EH (cell line): Measurements from ENCODE around the gene SH3PXD2A.
"Not testable (repeated sequence)": the region's sequence is repeated elsewhere in the genome, so short reads cannot be mapped to it uniquely, and the experiment has no call there.

Experiments used
- DNase-seq: peaks from one replicate; pipeline ENCODE4 v3.0.0-alpha.2; 2015; ENCODE audit warnings: low read depth

Gene SH3PXD2A

DNA sequence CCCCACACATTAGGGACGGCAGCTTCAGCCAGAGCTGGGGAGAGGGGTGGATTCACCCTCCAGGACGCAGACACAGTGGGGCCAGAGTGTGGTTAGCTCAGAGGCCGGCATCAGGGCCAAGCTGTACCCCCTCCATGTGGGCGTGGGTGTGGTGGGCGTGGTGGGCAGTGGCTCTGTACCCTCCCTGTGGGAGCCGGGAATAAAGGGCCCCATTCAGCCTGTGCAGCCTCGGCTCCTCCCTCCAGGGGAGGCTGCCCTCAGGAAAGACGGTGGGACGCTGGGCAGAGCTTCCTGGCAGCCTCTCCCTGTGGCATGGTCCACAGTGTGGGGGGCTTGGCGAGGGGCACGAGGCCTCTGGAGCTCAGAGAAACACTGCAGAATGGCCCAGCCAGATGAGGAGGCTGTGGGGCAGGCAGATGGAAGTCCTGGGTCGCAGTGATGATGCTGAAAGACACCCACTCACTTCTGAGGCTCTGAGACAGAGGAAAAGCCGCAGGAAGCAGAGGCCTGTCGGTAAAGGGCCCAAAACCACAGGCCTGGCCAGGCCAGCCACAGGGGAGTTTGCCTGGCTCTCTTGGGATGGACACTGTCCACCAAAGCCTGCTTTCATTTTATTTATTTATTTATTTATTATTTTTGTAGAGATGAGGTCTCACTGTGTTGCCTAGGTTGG lies 108.0 kb downstream of the SH3PXD2A start:
- no peak for DNase-seq

- no peak for DNase-seq
Measured at GRCh38 chr10:103746598-103746997, 108.8 kb downstream of the SH3PXD2A start.

- DNase-seq: peak; percentile 57
Measured at GRCh38 chr10:103745341-103746247, 109.8 kb downstream of the SH3PXD2A start.

GRCh38 chr10:103742824-103743223 lies 112.6 kb downstream of the SH3PXD2A start:
- DNase-seq: no peak

GRCh38 chr10:103740611-103741010 lies 114.8 kb downstream of the SH3PXD2A start:
- no peak for DNase-seq

DNA sequence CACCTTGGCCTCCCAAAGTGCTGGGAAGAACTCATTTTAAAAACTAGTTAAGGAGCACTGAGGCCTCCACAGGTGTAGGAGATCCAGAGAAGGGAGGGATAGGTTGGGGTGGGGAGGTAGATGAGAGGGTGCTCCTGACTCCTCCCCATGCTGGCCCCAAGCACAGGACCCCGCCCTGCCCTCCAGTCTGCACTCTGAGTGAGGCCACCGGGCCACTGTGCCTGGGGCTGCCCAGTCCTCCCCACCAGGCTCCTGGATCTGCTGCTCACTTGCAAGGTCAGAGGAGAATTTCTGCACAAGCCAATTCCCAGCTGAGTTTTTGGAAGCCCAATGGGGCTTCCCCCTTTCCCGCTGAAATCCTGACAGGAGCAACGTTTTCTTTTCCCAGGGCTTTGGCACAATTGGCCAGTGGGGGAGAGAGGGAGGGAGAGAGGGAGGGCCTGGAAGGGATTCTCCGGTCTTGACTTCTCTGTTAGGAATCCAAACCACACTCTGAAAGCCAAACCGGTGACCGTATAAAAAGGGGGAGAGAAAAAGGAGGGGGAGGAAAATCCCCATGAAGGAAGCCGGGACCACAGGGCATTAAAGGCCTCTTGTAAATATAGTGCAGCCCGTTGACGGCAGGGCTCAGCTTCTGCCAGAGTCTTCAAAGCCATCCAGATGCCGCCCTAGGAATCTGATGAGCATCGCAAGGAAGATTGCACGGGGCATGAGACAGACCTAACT lies 116.2 kb downstream of the SH3PXD2A start:
- DNase-seq: peak; percentile 99

DNA sequence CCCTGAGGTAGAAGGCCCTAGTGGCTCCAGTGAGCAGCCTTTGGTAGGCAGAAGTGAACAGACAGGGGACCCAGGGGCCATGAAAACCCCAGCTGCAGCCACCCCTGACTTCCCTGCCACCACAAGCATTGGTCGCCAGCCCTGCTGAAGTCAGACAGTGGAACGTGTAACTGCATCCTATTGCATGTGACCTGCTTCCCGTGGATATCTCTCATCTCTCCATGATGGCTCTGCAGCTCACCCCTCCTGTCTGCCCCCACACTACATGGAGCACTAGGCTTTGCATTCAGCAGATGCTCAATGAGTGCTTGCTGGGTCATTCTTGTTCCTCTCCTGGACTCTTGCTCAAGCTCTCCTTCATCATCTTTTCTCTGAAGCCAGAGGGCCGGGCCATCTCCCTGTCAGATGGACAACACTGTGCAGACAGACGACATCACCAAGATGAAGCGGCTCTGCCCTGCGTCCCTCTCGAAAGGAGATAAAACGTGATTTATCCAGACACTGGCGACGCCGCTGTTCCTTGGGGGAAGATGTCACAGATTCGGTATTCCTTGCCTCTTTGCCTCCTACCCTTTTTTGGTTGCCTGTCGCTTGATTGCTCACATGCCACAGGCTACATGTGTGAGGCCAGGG lies 117.5 kb downstream of the SH3PXD2A start:
- DNase-seq: no peak

DNA sequence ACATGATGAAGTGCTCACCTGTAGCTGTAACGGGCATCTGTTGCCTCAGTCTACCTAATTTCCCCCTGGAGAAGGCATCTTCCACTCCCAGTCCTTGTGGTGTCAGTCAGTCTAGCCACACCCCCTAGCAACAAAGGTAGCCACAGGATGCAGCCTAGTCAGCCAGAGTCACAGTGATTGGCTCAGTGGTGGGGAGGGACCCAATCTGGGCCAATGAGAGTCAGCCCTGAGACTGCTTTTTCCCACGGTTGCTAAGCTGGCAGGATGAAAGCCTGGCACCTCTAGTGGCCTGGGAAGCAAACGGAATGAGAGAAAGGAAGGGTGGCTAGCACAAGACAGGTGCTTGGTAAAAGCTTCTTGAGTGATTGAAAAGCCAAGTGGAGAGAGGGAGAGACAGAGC lies 118.6 kb downstream of the SH3PXD2A start:
- DNase-seq: peak; percentile 42

- no peak for DNase-seq
Measured at GRCh38 chr10:103736044-103736443, 119.3 kb downstream of the SH3PXD2A start.

- no peak for DNase-seq
Measured at GRCh38 chr10:103734731-103735130, 120.6 kb downstream of the SH3PXD2A start.

DNA sequence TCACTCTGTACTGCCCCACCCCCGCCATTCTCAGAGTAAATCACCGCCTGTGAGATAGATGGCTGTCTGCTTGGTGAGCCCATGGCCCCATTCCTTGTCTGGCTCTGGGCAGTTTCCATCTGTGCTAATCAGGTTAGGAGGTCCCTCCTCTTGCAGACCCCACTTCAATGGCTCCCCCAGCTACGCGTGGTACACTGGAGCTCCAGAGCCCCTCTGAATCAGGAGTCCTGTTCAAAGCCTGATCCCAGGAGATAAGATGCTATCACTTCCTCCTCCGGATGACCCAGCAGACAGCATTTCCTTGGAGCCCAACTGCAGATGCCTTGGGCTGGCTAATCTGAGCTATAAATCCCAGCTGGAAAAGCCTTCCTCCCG lies 122.3 kb downstream of the SH3PXD2A start:
- DNase-seq: peak; percentile 29

- no peak for DNase-seq
Measured at GRCh38 chr10:103732339-103733044, 122.9 kb downstream of the SH3PXD2A start.

DNA sequence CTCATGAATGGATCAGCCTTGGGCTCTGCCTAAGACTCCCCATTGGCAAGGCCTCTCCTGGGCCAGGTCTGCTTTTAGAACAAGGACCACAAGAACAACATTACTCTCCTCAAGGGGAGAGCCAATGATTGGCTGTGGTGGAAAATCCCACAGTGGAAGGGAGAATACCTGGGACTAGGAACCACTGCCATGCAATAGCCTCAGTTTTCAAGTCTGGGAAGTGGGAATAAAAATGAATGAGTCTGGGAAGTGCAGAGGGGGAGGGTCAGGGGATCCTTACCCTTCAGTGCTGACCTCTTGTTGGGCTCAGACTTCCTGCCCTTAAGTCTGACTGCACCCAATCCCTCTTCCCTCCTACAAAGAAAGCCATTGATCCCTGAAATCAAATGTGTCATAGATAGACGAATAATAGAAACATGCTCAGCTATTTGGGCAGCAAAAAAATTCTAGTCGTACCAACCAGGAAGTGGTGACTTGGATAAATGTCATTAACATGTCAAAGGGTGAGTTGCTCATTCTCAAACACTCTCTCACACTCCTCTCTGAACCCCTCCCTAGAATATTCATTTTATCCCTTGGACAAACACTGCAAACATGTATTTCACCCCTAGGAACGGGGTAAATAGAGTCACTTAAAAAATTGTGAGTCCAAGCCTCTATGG lies 123.6 kb downstream of the SH3PXD2A start:
- DNase-seq: peak; percentile 30

DNA sequence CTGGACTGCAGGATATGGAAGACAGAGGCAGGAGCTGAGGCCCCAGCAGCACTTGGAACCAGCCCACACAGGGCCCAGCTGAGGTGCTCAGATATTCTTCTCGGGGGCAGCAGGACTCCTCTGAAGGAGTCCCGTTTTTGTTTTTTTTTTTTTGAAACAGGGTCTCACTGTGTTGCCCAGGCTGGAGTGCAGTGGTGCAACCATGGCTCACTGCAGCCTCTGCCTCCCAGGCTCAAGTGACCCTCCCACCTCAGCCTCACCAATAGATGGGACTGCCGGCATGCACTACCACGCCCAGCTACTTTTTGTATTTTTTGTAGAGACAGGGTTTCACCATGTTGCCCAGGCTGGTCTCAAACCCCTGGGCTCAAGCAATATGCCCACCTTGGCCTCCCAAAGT lies 124.3 kb downstream of the SH3PXD2A start:
- DNase-seq: not testable (repeated sequence)

GRCh38 chr10:103729851-103730250 lies 125.5 kb downstream of the SH3PXD2A start:
- no peak for DNase-seq

DNA sequence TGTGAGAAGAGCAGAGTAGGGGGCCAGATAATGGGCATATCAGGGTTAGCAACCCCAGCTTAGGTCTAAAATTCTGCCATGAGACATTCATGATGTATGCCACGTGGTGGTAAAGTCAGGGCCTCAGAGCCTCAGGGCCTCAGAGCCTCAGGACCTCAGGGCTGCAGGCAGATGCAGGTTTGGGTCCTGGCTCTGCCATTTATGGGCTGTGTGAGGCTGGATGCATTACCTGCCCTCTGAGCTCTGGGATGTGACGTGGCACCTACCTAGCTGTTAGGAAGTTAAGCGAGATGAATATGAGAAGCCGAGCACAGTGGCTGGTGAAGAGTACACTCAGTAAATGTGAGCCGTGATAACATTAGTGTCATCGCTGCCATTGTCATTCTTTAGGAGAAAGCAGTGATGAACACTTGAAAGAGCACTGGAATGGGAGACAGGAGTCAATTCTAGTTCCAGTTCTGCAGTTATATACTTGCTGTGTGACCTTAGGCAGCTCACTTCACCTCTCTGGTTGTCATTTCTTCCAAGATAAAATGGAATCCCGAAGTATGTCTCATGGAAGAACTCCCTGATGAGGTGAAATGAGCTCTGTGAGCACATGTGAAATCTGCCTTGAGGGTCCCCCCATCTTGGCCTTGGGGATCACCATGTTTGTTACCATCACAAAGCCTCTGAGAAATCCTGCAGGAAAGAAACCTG lies 127.2 kb downstream of the SH3PXD2A start:
- no peak for DNase-seq

DNA sequence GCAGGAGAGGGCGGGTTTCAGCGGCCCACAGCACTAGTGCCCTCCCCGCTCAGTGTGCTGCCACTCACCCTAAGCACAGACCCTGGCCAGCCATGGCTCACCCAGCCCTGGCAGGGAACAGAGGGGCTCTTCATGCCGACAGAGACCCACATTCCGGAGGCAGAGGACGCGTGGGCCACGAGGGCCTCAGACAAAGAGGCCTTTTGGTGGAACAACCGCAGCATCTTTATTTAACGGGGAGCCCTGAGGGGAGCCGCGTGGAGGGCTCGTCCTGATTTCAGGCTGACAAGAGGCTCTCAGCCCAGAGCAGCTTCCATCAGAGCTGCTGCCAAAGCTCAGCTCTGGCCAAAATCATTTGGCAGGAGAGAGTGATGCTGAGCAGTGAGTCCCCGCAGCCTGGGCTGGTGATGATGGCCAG lies 127.8 kb downstream of the SH3PXD2A start:
- DNase-seq: no peak

DNA sequence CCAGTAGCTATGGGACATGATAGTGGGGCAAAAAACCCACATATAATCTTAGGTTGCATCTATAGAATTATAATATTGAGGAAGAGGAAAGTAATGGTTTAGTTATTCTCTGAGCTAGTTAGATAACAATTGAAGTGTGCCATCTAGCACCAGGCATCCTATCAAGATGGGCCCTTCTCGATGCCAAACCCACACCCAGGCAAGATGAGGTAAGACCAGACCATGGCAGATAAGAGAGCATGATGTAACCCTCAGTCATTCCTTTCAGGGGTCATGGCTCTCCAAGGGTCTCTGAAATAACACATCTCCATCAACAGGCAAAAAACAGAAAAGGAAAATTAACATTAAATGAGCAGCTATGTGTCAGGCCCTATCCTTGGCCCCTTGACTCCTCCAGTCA lies 128.7 kb downstream of the SH3PXD2A start:
- DNase-seq: no peak

- no peak for DNase-seq
Measured at GRCh38 chr10:103725242-103725641, 130.1 kb downstream of the SH3PXD2A start.

DNA sequence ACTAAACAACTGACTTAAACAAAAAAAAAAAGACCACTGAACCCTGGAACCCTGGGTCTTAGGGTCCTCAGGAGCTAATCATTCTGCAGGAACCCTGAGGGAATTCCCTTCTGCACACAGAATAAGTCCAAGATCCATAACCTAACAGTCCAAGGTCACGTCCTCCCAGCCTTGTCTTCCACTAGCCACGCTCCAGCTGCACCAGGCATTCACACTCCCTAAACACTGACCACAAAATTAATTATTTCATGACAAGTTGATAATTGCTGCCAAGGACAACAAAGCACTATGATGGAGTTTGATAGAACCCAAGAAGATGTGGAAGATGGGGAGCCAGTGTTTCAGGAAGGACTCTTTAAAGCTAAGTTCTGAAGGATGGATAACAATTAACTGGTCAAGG lies 130.6 kb downstream of the SH3PXD2A start:
- DNase-seq: no peak
